Measurements from ENCODE around the gene WDR33. TPM values are rescaled to one million over a fixed set of nuclear protein-coding genes. Genes with fewer than 3 reads are reported as not detected.

Gene WDR33
- total RNA-seq, 2 donors from 2014 or later = 25.4 to 41.9 TPM

GRCh38 chr2:127707890-127708648 lies 102.9 kb downstream of the WDR33 start:
- TF ChIP-seq POLR2A (IDR thresholded peaks at IDR 0.05) = no peak
- TF ChIP-seq POLR2AphosphoS5 (IDR thresholded peaks at IDR 0.05) = no peak
- no peak for TF ChIP-seq CTCF (IDR thresholded peaks at IDR 0.05)
- H3K27ac ChIP-seq = no peak overlapping the region
- H3K4me1 ChIP-seq (replicated peaks) = peaks cover 4% of the 10 kb centered on the region
- no peaks in the 10 kb centered on the region for H3K27me3 ChIP-seq (replicated peaks; ENCODE audit: insufficient read depth)
- H3K36me3 ChIP-seq = peaks cover 4 to 8% of the 10 kb centered on the region in 2 donors
- no peaks in the 10 kb centered on the region for H3K9me3 ChIP-seq
- DNase-seq (ENCODE audit: low spot score) = no peak
- no peak overlapping the region for H3K4me3 ChIP-seq
- 72% methylated on average over 9 of the region's 9 CpGs for WGBS
- intact Hi-C loops (cut with DNase I) = loop anchor here (5.0 kb wide), 1 partner anchor 116 kb away; no protein-coding TSS in a partner anchor

- intact Hi-C loops (cut with DNase I) = loop anchor here (5.0 kb wide), 1 partner anchor 114 kb away; no protein-coding TSS in a partner anchor
- no peaks in the 10 kb centered on the region for H3K27me3 ChIP-seq (replicated peaks; ENCODE audit: insufficient read depth)
- 85% methylated on average over 14 of the region's 14 CpGs for WGBS
- DNase-seq (ENCODE audit: low spot score) = no peak
- TF ChIP-seq POLR2A (IDR thresholded peaks at IDR 0.05) (no peak), POLR2AphosphoS5 (IDR thresholded peaks at IDR 0.05) (no peak), CTCF (IDR thresholded peaks at IDR 0.05) (no peak)
- no peak overlapping the region for H3K27ac ChIP-seq
- H3K9me3 ChIP-seq = no peaks in the 10 kb centered on the region
- H3K4me3 ChIP-seq = no peak overlapping the region
- peaks cover 4 to 8% of the 10 kb centered on the region in 2 donors for H3K36me3 ChIP-seq
- peaks cover 12% of the 10 kb centered on the region for H3K4me1 ChIP-seq (replicated peaks)
These were observed 104.6 kb downstream of the WDR33 start for GRCh38 chr2:127706215-127706990.

- H3K9me3 ChIP-seq = no peaks in the 10 kb centered on the region
- TF ChIP-seq CTCF (IDR thresholded peaks at IDR 0.05) (no peak), POLR2AphosphoS5 (IDR thresholded peaks at IDR 0.05) (no peak), POLR2A (IDR thresholded peaks at IDR 0.05) (no peak)
- intact Hi-C loops (cut with DNase I) = loop anchor here (5.0 kb wide), 1 partner anchor 113 kb away; no protein-coding TSS in a partner anchor
- peaks cover 12% of the 10 kb centered on the region for H3K4me1 ChIP-seq (replicated peaks)
- no peak for DNase-seq (ENCODE audit: low spot score)
- 82% methylated on average over 5 of the region's 5 CpGs for WGBS
- no peaks in the 10 kb centered on the region for H3K27me3 ChIP-seq (replicated peaks; ENCODE audit: insufficient read depth)
- no peak overlapping the region for H3K4me3 ChIP-seq
- peaks cover 4 to 8% of the 10 kb centered on the region in 2 donors for H3K36me3 ChIP-seq
- no peak overlapping the region for H3K27ac ChIP-seq
These were observed 105.4 kb downstream of the WDR33 start for GRCh38 chr2:127705391-127706065.

- H3K4me1 ChIP-seq (replicated peaks) = peaks cover 12% of the 10 kb centered on the region
- no peak overlapping the region for H3K4me3 ChIP-seq
- peaks cover 4 to 8% of the 10 kb centered on the region in 2 donors for H3K36me3 ChIP-seq
- TF ChIP-seq CTCF (IDR thresholded peaks at IDR 0.05) (no peak), POLR2AphosphoS5 (IDR thresholded peaks at IDR 0.05) (no peak), POLR2A (IDR thresholded peaks at IDR 0.05) (no peak)
- no peaks in the 10 kb centered on the region for H3K9me3 ChIP-seq
- no peak overlapping the region for H3K27ac ChIP-seq
- 64% methylated on average over 5 of the region's 5 CpGs for WGBS
- intact Hi-C loops (cut with DNase I) = loop anchor here (5.0 kb wide), 1 partner anchor 113 kb away; no protein-coding TSS in a partner anchor
- DNase-seq (ENCODE audit: low spot score) = no peak
- no peaks in the 10 kb centered on the region for H3K27me3 ChIP-seq (replicated peaks; ENCODE audit: insufficient read depth)
These were observed 106.2 kb downstream of the WDR33 start for GRCh38 chr2:127704641-127705390.
